Measurements from ENCODE around the gene RHOV.

GRCh38 chr15:40823572-40824343 is 50.3 kb downstream of the RHOV start:
- TF ChIP-seq BCL11A (IDR thresholded peaks at IDR 0.05; ENCODE audit: low read depth, low read length) (no peak), FOS (IDR thresholded peaks at IDR 0.05; ENCODE audit: borderline replicate concordance, extremely low read depth, insufficient read length) (no peak)
